Measurements from ENCODE around the gene PCK2. TPM values are rescaled to one million over a fixed set of nuclear protein-coding genes. Genes with fewer than 3 reads are reported as not detected.

The PCK2 gene
- total and polyA plus RNA-seq, 2 of the 13 experiments (the other 11 are each of a cell fraction or from before 2014, with no cell fraction given) = 129 to 272 TPM

DNA sequence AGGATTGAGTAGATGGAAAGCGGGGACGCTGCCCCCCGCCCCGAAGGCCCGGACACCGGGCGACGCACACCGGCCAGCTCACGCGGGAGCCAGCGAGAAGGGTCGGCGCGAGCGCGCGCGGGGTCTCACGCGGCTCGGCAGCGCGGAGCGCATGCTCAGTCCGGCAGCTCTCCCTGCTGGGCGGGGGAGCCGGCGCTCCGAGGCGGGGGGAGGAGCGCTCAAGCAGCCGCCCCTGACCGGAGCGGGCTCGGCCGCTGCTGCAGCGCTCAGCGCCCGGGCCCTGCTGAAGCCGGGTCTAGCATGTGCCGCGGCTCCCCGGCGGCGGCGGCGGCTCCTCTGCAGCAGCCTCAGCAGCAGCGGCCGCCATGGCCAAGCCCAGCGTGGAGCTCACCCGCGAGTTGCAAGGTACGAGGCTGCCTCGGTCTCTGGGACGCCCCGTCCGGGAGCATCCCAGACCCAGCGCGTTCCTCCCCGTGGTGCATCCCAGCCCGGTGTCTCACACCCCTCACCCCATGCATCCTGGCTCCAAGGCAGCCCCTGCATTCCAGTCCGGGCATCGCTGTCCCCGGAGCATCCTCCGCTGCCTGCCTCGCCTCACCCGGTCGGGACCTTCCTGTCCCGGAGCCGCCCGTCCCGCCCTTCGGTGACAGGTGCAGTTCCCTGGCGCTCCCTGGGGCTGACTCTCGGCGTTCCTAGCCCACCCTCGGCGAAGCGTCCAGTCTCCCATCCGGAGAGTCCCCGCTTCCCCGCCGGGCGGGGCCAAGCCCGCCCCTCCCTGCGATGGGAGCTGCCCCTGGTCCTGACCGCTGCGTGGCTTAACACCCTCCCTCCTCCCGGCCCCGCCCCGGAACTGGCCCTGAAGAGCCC is 42.1 kb upstream of the PCK2 start, which contains the start of gene CARMIL3 (continued):
- TF ChIP-seq ZBTB39 (CRISPR knock-in tag; IDR thresholded peaks at IDR 0.05) = 0 out of 2 replicates have a peak, but pooled peaks have one; percentile 68
- TF ChIP-seq, protein P1, sequence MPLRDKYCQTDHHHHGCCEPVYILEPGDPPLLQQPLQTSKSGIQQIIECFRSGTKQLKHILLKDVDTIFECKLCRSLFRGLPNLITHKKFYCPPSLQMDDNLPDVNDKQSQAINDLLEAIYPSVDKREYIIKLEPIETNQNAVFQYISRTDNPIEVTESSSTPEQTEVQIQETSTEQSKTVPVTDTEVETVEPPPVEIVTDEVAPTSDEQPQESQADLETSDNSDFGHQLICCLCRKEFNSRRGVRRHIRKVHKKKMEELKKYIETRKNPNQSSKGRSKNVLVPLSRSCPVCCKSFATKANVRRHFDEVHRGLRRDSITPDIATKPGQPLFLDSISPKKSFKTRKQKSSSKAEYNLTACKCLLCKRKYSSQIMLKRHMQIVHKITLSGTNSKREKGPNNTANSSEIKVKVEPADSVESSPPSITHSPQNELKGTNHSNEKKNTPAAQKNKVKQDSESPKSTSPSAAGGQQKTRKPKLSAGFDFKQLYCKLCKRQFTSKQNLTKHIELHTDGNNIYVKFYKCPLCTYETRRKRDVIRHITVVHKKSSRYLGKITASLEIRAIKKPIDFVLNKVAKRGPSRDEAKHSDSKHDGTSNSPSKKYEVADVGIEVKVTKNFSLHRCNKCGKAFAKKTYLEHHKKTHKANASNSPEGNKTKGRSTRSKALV (CRISPR knock-in tag; IDR thresholded peaks at IDR 0.05) = no peak
- TF ChIP-seq HNRNPLL (IDR thresholded peaks at IDR 0.05; ENCODE audit: low read depth, low read length, poor library complexity, severe bottlenecking) = peak; percentile 55
- peak; percentile 83 for TF ChIP-seq ZFX (CRISPR knock-in tag; IDR thresholded peaks at IDR 0.05; ENCODE audit: low read depth)
- peak; percentile 44; the same call in 1 of the 2 replicates for TF ChIP-seq GFI1 (CRISPR knock-in tag; IDR thresholded peaks at IDR 0.05; ENCODE audit: borderline replicate concordance)
- peak; percentile 72 for TF ChIP-seq ZNF543 (CRISPR knock-in tag; IDR thresholded peaks at IDR 0.05)
- no peak; the same call in 1 of the 2 replicates for TF ChIP-seq SIN3B (IDR thresholded peaks at IDR 0.05; ENCODE audit: low read length)
- peak; percentile 88 for TF ChIP-seq IKZF4 (CRISPR knock-in tag; IDR thresholded peaks at IDR 0.05; ENCODE audit: borderline replicate concordance, low read depth, not compliant biosample characterization)
- TF ChIP-seq ZBTB1 (CRISPR knock-in tag; IDR thresholded peaks at IDR 0.05; ENCODE audit: borderline replicate concordance) = peak; percentile 8
- TF ChIP-seq DPF2 (CRISPR knock-in tag; IDR thresholded peaks at IDR 0.05; ENCODE audit: borderline replicate concordance, low read depth) = 0 out of 2 replicates have a peak, but pooled peaks have one; percentile 44
- TF ChIP-seq SAFB2 (CRISPR knock-in tag; IDR thresholded peaks at IDR 0.05; ENCODE audit: borderline replicate concordance, low read depth) = peak; percentile 80; the same call in 1 of the 2 replicates
- peak; percentile 93 for TF ChIP-seq ZNF235 (CRISPR knock-in tag; IDR thresholded peaks at IDR 0.05; ENCODE audit: borderline replicate concordance)
- peak; percentile 90 for TF ChIP-seq HOXD1 (CRISPR knock-in tag; IDR thresholded peaks at IDR 0.05)
- TF ChIP-seq ZNF7 (CRISPR knock-in tag; IDR thresholded peaks at IDR 0.05) = no peak
- no peak for TF ChIP-seq SIX1 (CRISPR knock-in tag; IDR thresholded peaks at IDR 0.05; ENCODE audit: borderline replicate concordance)
- TF ChIP-seq NFIB (CRISPR knock-in tag; IDR thresholded peaks at IDR 0.05; ENCODE audit: borderline replicate concordance) = no peak
- TF ChIP-seq THAP7 (CRISPR knock-in tag; IDR thresholded peaks at IDR 0.05) = 0 out of 2 replicates have a peak, but pooled peaks have one; percentile 5
- TF ChIP-seq ZBTB10 (CRISPR knock-in tag; IDR thresholded peaks at IDR 0.05; ENCODE audit: borderline replicate concordance) = no peak; the same call in 1 of the 2 replicates
- TF ChIP-seq RFXANK (CRISPR knock-in tag; IDR thresholded peaks at IDR 0.05) = no peak
